AG04450 (cell line): ENCODE results near the gene NSMCE1. TPM values are rescaled to one million over a fixed set of nuclear protein-coding genes. Genes with fewer than 3 reads are reported as not detected.
"Not testable (repeated sequence)": the region's sequence is repeated elsewhere in the genome, so short reads cannot be mapped to it uniquely, and the experiment has no call there.

Experiments
- CTCF ChIA-PET: fragments of 300-600, 350-600 bp; formaldehyde crosslinking; extraction: SDS; loops from one replicate; lab custom pipeline; 2022; ENCODE audit warnings: antibody characterized with exemption, inconsistent platforms; lab: Charles Lee
- POLR2A ChIA-PET: fragments of 350-600 bp; formaldehyde crosslinking; extraction: SDS; loops from one replicate; lab custom pipeline; 2021; ENCODE audit warnings: antibody characterized with exemption, inconsistent platforms; lab: Yijun Ruan, JAX
- DNase-seq: peaks from one replicate; pipeline ENCODE4 v3.0.0-alpha.2; 2011; ENCODE audit warnings: low read depth, low spot score
- H3K27ac ChIP-seq: one replicate; pipeline ENCODE4 v1.5.1; 2012; ENCODE audit warnings: low read depth, low read length, control low read depth
- H3K27me3 ChIP-seq: one replicate; pipeline ENCODE4 v1.6.0; 2012; ENCODE audit warnings: low read length; ENCODE audit not compliant: control insufficient read depth, insufficient read depth
- H3K4me3 ChIP-seq: 2 replicates; pipeline ENCODE4 v1.5.1; 2011; ENCODE audit warnings: mild to moderate bottlenecking, low read depth, low read length, control low read depth
- H3K9me3 ChIP-seq: 2 replicates; pipeline ENCODE4 v1.5.1; 2012; ENCODE audit warnings: low read length; ENCODE audit not compliant: control insufficient read depth, insufficient read depth
- CTCF ChIP-seq: IDR thresholded peaks from 2 replicates; pipeline ENCODE4 v1.5.1; 2011; ENCODE audit warnings: low read depth, low read length, control low read depth, inconsistent platforms
- polyA plus RNA-seq: library from polyadenylated mRNA; depleted of rRNA; stranded (reverse); fragments of >200 nt; gene quantifications from 2 replicates; pipeline ENCODE4 v1.2.3, GENCODE V29; 2011

Gene NSMCE1
- polyA plus RNA-seq, 1 experiment: 35.4 TPM

- ChIA-PET POLR2A (no interaction called here), CTCF (interaction anchor here (1.0 kb wide), 1 partner anchor 17 kb away, joined by 3 read pairs; no protein-coding TSS in a partner anchor)
- Histone ChIP-seq H3K4me3 (no peak overlapping the region), H3K27ac (no peak overlapping the region), H3K9me3 (no peaks in the 10 kb centered on the region), H3K27me3 (no peaks in the 10 kb centered on the region)
- TF ChIP-seq CTCF: no peak
- DNase-seq: no peak
Measured at GRCh38 chr16:27252206-27252585, 16.4 kb downstream of the NSMCE1 start.

DNA sequence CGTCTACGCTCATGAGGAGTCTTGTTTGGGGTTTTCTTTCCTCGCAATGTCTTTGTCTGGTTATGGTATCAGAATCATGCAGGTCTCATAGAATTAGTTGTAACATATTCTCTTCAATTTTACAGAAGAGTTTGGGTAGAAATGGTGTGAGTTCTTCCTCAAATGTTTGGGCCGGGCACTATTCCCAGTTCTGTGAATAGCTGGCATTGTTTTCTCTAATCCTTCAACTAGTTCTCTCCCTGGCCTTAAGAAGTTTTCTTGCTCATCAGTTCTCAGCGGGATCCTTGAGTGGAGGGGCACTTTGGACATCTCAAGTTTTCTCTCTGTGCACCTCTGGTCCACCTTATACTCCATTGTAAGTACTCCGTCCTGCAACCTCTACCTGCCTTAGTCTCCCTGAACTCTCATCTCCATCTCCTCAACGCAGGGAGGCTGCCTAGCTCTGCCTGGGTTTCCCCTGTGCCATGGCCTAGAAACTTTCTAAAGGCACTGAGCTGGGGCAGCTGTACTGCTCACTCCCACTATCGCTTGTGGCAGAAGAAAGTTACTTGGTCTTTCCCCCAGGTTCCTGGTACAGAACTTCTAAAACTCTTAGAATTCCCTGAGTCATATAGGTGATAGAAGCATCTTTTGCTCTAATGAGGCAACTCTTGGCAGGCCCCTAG is 16.9 kb downstream of the NSMCE1 start:
- no peak overlapping the region for H3K27ac ChIP-seq
- H3K9me3 ChIP-seq: no peaks in the 10 kb centered on the region
- no peak for TF ChIP-seq CTCF
- ChIA-PET CTCF (interaction anchor here (3.8 kb wide), 1 partner anchor 17 kb away, joined by 23 read pairs; no protein-coding TSS in a partner anchor), POLR2A (no interaction called here)
- no peaks in the 10 kb centered on the region for H3K27me3 ChIP-seq
- DNase-seq: no peak
- H3K4me3 ChIP-seq: no peak overlapping the region

- CTCF ChIA-PET: interaction anchor here (3.8 kb wide), 1 partner anchor 14 kb away, joined by 23 read pairs; no protein-coding TSS in a partner anchor
- DNase-seq, H3K27ac ChIP-seq, POLR2A ChIA-PET, H3K27me3 ChIP-seq, H3K4me3 ChIP-seq, H3K9me3 ChIP-seq: not testable (repeated sequence)
Measured at GRCh38 chr16:27248886-27249285, 19.7 kb downstream of the NSMCE1 start.

- POLR2A ChIA-PET: interaction anchor here (0.7 kb wide), 1 partner anchor 71 kb away, joined by 10 read pairs; no protein-coding TSS in a partner anchor
- no peak overlapping the region for H3K4me3 ChIP-seq
- H3K9me3 ChIP-seq: no peaks in the 10 kb centered on the region
- CTCF ChIA-PET: interaction anchor here (0.6 to 3.8 kb wide), 3 partner anchors 13 to 95 kb away, joined by 3 to 23 read pairs (median 5); no protein-coding TSS in a partner anchor
- H3K27ac ChIP-seq: no peak overlapping the region
- DNase-seq: no peak
- H3K27me3 ChIP-seq: no peaks in the 10 kb centered on the region
- TF ChIP-seq CTCF: no peak
Measured at GRCh38 chr16:27248036-27248435, 20.5 kb downstream of the NSMCE1 start.

DNA sequence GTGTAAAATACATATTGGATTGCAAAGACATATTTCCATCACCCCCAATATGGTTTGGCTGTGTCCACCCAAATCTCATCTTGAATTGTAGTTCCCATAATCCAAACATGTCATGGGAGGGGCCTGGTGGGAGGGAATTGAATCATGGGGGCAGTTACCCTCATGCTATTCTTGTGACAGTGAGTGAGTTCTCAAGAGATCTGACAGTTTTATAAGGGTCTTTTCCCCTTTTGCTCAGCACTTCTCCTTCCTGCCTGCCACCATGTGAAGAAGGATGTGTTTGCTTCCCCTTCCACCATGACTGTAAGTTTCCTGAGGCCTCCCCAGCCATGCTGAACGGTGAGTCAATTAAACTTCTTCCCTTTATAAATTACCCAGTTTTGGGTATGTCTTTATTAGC is 21.5 kb downstream of the NSMCE1 start:
- DNase-seq, H3K4me3 ChIP-seq, H3K9me3 ChIP-seq, POLR2A ChIA-PET, H3K27ac ChIP-seq, H3K27me3 ChIP-seq: not testable (repeated sequence)
- CTCF ChIA-PET: interaction anchor here (0.6 kb wide), 1 partner anchor 726 kb away, joined by 3 read pairs; no protein-coding TSS in a partner anchor

DNA sequence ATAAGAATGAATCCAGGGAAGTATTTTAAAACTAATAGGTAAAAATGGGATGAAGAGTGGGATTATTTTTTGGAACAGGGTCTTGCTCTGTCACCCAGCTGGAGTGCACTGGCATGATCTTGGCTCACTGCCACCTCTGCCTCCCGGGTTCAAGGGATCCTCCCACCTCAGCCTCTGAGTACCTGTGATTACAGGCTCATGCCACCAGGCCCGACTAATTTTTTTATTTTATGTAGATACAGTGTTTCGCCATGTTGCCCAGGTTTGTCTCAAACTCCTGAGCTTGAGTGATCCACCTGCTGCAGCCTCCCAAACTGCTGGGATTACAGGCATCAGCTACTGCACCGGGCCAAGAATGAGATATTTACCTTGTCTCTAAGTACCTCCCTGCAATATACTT is 22.1 kb downstream of the NSMCE1 start:
- no peak for DNase-seq
- ChIA-PET POLR2A (interaction anchor here (0.6 kb wide), 1 partner anchor 8 kb away, joined by 5 read pairs; no protein-coding TSS in a partner anchor), CTCF (no interaction called here)

More for the DNA sequence above, 22.1 kb downstream of the NSMCE1 start:
- Histone ChIP-seq H3K9me3 (no peaks in the 10 kb centered on the region; the same call in 1 of the 2 replicates), H3K27ac (no peak overlapping the region), H3K27me3 (no peaks in the 10 kb centered on the region), H3K4me3 (no peak overlapping the region)
- no peak for TF ChIP-seq CTCF
